A549 (cell line): ENCODE measurements around the gene KIAA1671.

Experiments used
- EP300 ChIP-seq, 2 experiments: fragments of >200 bp; sonication (Bioruptor Twin); formaldehyde crosslinking; IDR thresholded peaks; 2 replicates in 1 of 2; 3 replicates in 1 of 2; pipeline ENCODE4 v1.6.1; 2016 to 2017
- REST ChIP-seq: fragments of 200-600 bp; sonication (generic); IDR thresholded peaks from 2 replicates; pipeline ENCODE4 v1.6.1; 2016; ENCODE audit warnings: antibody characterized with exemption, mild to moderate bottlenecking, moderate library complexity

GRCh38 chr22:25212337-25212736 lies 259.8 kb downstream of the KIAA1671 start:
- TF ChIP-seq REST = no peak
- TF ChIP-seq EP300 (IDR thresholded peaks at IDR 0.05) = no peak
